ENCODE results near the gene SP140L. TPM values are rescaled to one million over a fixed set of nuclear protein-coding genes. Genes with fewer than 3 reads are reported as not detected.

SP140L gene
- total and polyA plus RNA-seq, 2 of the 8 experiments (the other 6 are each of a cell fraction or from before 2014, with no cell fraction given), result 0.36 to 1.5 TPM

DNA sequence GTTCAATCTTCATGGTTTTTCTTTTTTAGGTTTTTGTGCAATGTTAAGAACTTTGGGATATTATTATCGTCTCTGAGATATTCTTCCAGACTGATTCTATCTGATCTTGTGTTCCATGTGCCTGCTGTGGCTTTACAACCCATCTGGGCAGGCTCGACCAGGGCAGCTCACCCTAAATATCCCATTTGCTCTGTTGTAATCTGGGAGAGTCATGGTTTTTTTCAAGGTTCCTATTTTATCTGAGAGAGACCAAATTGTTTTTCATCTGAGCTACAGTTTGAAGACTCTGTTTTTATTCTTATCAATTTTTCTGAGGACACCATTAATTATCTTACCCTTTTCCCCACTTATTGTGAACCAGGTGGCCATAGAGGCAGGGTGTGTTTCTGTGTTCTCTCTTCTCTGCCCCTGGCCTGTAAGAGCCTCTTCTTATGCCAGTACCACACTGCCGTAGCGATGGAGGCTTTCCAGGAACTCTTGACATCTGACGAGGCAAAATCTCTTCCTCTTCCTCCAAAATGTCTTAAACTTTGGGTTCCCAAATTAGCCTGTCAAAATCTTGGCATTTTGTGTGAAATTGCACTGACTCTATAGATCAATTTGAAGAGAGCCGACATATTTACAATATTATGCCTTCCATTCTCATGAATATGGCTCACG, 3.1 kb downstream of the SP140L start:
- H2BK15ac ChIP-seq (ENCODE audit: low read length), result no peak overlapping the region
- H3K23ac ChIP-seq (ENCODE audit: insufficient read length), result no peak overlapping the region
- H3K56ac ChIP-seq (replicated peaks; ENCODE audit: insufficient read length, low read depth, low read length), result no peak overlapping the region
- no peak overlapping the region for H3K4me3 ChIP-seq (ENCODE audit: extremely low read depth in 1 of 4, insufficient read depth in 2 of 4, low read depth in 3 of 4, low read length in 4 of 4)
- H3K4ac ChIP-seq (replicated peaks; ENCODE audit: insufficient read length, low read depth, low read length), result no peak overlapping the region
- H4K91ac ChIP-seq (replicated peaks; ENCODE audit: insufficient read length, low read length), result no peak overlapping the region
- no peaks in the 10 kb centered on the region for H4K20me1 ChIP-seq (replicated peaks in 1 of 2; ENCODE audit: control insufficient read depth in 1 of 2, insufficient read depth in 2 of 2, low read length in 2 of 2)
- H3K9me3 ChIP-seq (ENCODE audit: insufficient read depth in 2 of 2, low read depth in 1 of 2, low read length in 1 of 2), result no peaks in the 10 kb centered on the region; a peak in 1 of 4 replicates
- H4K5ac ChIP-seq (ENCODE audit: insufficient read length, low read depth, low read length), result no peak overlapping the region
- no peak overlapping the region for H2BK12ac ChIP-seq (ENCODE audit: low read depth, low read length)
- H3K23me2 ChIP-seq (ENCODE audit: low read depth, low read length), result no peaks in the 10 kb centered on the region
- no peak overlapping the region for H2AK5ac ChIP-seq (ENCODE audit: low read depth, low read length)
- no peaks in the 10 kb centered on the region for H3K79me2 ChIP-seq (ENCODE audit: control insufficient read depth in 1 of 2, insufficient read depth in 2 of 2, low read length in 2 of 2)
- no peak overlapping the region for H2AFZ ChIP-seq (ENCODE audit: low read length)
- H2BK20ac ChIP-seq (ENCODE audit: low read length), result no peak overlapping the region
- H3K27ac ChIP-seq (ENCODE audit: low read depth, low read length), result no peak overlapping the region
- H3K79me1 ChIP-seq (ENCODE audit: low read depth, low read length), result no peaks in the 10 kb centered on the region
- H3K14ac ChIP-seq (ENCODE audit: insufficient read length), result no peak overlapping the region
- no peak overlapping the region for H3K18ac ChIP-seq (ENCODE audit: extremely low read depth, low read length)
- H3K4me2 ChIP-seq (ENCODE audit: insufficient read depth in 1 of 2, low read depth in 2 of 2, low read length in 2 of 2), result no peak overlapping the region
- no peak overlapping the region for H3K9ac ChIP-seq (replicated peaks in 1 of 4; ENCODE audit: extremely low read depth in 1 of 4, low read depth in 3 of 4, low read length in 3 of 4)
- no peak for FAIRE-seq
- no peak overlapping the region for H2BK120ac ChIP-seq (replicated peaks; ENCODE audit: low read depth, low read length)
- WGBS, 2 experiments (ENCODE audit: extremely low coverage in 1 of 2, insufficient coverage in 1 of 2, insufficient read length in 1 of 2, insufficient replicate concordance in 2 of 2, low coverage in 1 of 2, low lambda C conversion rate in 2 of 2, missing lambda C conversion rate in 1 of 2), result 84% methylated on average over 7 of the region's 7 CpGs; no CpG with 5 or more reads in 1 of the 2 experiments
- peaks cover 0 to 2% (median 0%) of the 10 kb centered on the region in 4 experiments; a peak in 1 of 7 replicates for H3K4me1 ChIP-seq (replicated peaks in 1 of 4; ENCODE audit: control insufficient read depth in 3 of 4, insufficient read depth in 4 of 4, low read length in 3 of 4)
- no peaks in the 10 kb centered on the region for H3K27me3 ChIP-seq (replicated peaks in 1 of 4; ENCODE audit: control insufficient read depth in 3 of 4, extremely low read depth in 1 of 4, insufficient read depth in 3 of 4, low read length in 3 of 4)
- H4K8ac ChIP-seq (ENCODE audit: extremely low read depth, insufficient read depth, low read length), result no peak overlapping the region
- ChIA-PET POLR2A (ENCODE audit: partially characterized antibody) (no interaction called here), CTCF (ENCODE audit: partially characterized antibody) (interaction anchor here (0.6 kb wide), 1 partner anchor 753 kb away, joined by 3 read pairs; no protein-coding TSS in a partner anchor)
- no peak for DNase-seq (ENCODE audit: low read depth in 1 of 2, low spot score in 2 of 2)
- H3K36me3 ChIP-seq (ENCODE audit: control insufficient read depth in 2 of 4, insufficient read depth in 4 of 4, low read length in 3 of 4), result no peaks in the 10 kb centered on the region
- no peak overlapping the region for H2BK5ac ChIP-seq (ENCODE audit: low read depth, low read length)
- TF ChIP-seq SP2 (IDR thresholded peaks at IDR 0.05; ENCODE audit: low read length) (no peak), NANOG (IDR thresholded peaks at IDR 0.05; ENCODE audit: insufficient read depth, low read depth, low read length, poor library complexity, severe bottlenecking) (no peak), TBP (IDR thresholded peaks at IDR 0.05; ENCODE audit: low read depth, low read length) (no peak), YY1 (IDR thresholded peaks at IDR 0.05; ENCODE audit: low read depth, low read length) (no peak), TEAD4 (IDR thresholded peaks at IDR 0.05; ENCODE audit: low read depth, low read length) (no peak), KDM1A (IDR thresholded peaks at IDR 0.05; ENCODE audit: borderline replicate concordance, low read length) (no peak), CHD1 (IDR thresholded peaks at IDR 0.05; ENCODE audit: low read depth, low read length) (no peak)
- TF ChIP-seq, protein P1, sequence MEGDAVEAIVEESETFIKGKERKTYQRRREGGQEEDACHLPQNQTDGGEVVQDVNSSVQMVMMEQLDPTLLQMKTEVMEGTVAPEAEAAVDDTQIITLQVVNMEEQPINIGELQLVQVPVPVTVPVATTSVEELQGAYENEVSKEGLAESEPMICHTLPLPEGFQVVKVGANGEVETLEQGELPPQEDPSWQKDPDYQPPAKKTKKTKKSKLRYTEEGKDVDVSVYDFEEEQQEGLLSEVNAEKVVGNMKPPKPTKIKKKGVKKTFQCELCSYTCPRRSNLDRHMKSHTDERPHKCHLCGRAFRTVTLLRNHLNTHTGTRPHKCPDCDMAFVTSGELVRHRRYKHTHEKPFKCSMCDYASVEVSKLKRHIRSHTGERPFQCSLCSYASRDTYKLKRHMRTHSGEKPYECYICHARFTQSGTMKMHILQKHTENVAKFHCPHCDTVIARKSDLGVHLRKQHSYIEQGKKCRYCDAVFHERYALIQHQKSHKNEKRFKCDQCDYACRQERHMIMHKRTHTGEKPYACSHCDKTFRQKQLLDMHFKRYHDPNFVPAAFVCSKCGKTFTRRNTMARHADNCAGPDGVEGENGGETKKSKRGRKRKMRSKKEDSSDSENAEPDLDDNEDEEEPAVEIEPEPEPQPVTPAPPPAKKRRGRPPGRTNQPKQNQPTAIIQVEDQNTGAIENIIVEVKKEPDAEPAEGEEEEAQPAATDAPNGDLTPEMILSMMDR (IDR thresholded peaks at IDR 0.05; ENCODE audit: control extremely low read depth in 1 of 3, insufficient read depth in 1 of 3, low read depth in 1 of 3, low read length in 3 of 3), result no peak
- TF ChIP-seq, protein P2, sequence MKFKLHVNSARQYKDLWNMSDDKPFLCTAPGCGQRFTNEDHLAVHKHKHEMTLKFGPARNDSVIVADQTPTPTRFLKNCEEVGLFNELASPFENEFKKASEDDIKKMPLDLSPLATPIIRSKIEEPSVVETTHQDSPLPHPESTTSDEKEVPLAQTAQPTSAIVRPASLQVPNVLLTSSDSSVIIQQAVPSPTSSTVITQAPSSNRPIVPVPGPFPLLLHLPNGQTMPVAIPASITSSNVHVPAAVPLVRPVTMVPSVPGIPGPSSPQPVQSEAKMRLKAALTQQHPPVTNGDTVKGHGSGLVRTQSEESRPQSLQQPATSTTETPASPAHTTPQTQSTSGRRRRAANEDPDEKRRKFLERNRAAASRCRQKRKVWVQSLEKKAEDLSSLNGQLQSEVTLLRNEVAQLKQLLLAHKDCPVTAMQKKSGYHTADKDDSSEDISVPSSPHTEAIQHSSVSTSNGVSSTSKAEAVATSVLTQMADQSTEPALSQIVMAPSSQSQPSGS (IDR thresholded peaks at IDR 0.05; ENCODE audit: low read length), result no peak

All from H1 (cell line).